Pancreas (tissue), 10 donors: ENCODE results near the gene AGPAT2. TPM values are rescaled to one million over a fixed set of nuclear protein-coding genes. Genes with fewer than 3 reads are reported as not detected.

Experiments used
- ATAC-seq, 4 donors: fragments of 200-7000 bp; cut with Tn5 transposase; one replicate each; pipeline versions ENCODE4 v1.8.0 to v1.9.1; 2020; ENCODE audit warnings: mild to moderate bottlenecking in 4 of 4, moderate library complexity in 4 of 4
- DNase-seq, 6 donors: peaks; one replicate each; pipeline ENCODE4 v3.0.0-alpha.2; 2020
- FAIRE-seq: peaks from 2 replicates; lab custom pipeline; 2012; peaks lifted over from hg19 to GRCh38; lab: Jason Lieb, UNC
- H3K27ac ChIP-seq, 4 donors: fragments of 200-600 bp; sonication (generic); 1 replicate in 3 of 4; 2 replicates in 1 of 4; pipeline versions ENCODE4 v1.5.0 to v1.8.0; 2020
- H3K27me3 ChIP-seq, 4 donors: fragments of 200-600 bp; one replicate each; pipeline ENCODE4 v1.8.0; 2021
- H3K36me3 ChIP-seq, 3 donors: fragments of 200-600 bp; sonication (generic) in 1 of 3; one replicate each; pipeline versions ENCODE4 v1.5.0 to v1.8.0; 2020 to 2021
- H3K4me1 ChIP-seq, 3 donors: fragments of 200-600 bp; one replicate each; pipeline ENCODE4 v1.8.0; 2021
- H3K4me3 ChIP-seq, 4 donors: fragments of 200-600 bp; sonication (generic) in 2 of 4; one replicate each; pipeline versions ENCODE4 v1.5.0 to v1.8.0; 2020 to 2021
- H3K9me3 ChIP-seq, 4 donors: fragments of 200-600 bp; one replicate each; pipeline ENCODE4 v1.8.0; 2021
- WGBS, 2 donors: extraction: QIAGEN DNeasy Blood & Tissue Kit; methylation state at CpG; one replicate each; pipeline ENCODE4 v1.1.7; 2013; 5-methylcytosine and 5-hydroxymethylcytosine counted together
- intact Hi-C, 3 donors: fragments of 100-400 bp; cut with DNase I; formaldehyde crosslinking; loops; one replicate each; pipeline versions ENCODE4 v1.11.1 to v1.14.2; 2022
- polyA plus RNA-seq, 2 donors: library from polyadenylated mRNA; stranded (reverse); fragments of 200-250 nt; gene quantifications; one replicate each; pipeline ENCODE4 v1.2.3, GENCODE V29; 2013
- total RNA-seq, 6 donors: library from RNA; stranded (reverse); fragmentation: NEBNext Ultra II Directional in 4 of 6; extraction: Animal tissue kit (Norgen Biotek cat#: 25700) in 4 of 6; gene quantifications; one replicate each; pipeline versions ENCODE4 v1.2.1 to v1.2.4, GENCODE V29; 2021 to 2023
- TF ChIP-seq, protein P1 (sequence below), 4 donors: fragments of 200-600 bp; sonication (generic) in 3 of 4; IDR thresholded peaks; one replicate each; pipeline versions ENCODE4 v1.5.0 to v1.8.0; 2021; ENCODE audit warnings: antibody characterized with exemption in 4 of 4
- donor health status: healthy with polysubstance abuse.
- donor health status: DM: no; HTN: no; CAD: no; lungs with moderate emphysema.
- donor health status: DM: no; HTN: no; CAD: no.
- donor health status: control.
- donor health status: control.
- donor health status: Bipolar disorder and iron deficiency.
- donor health status: DM: yes; HTN: yes; CAD: no.
- donor health status: DM: no; HTN: no; CAD: no.
- donor health status: DM: no; HTN: no; CAD: no.
- donor health status: DM: yes; HTN: yes; CAD: no.

Gene AGPAT2
- total and polyA plus RNA-seq, 8 donors: 57.0 to 158 (median 82.7) TPM

DNA sequence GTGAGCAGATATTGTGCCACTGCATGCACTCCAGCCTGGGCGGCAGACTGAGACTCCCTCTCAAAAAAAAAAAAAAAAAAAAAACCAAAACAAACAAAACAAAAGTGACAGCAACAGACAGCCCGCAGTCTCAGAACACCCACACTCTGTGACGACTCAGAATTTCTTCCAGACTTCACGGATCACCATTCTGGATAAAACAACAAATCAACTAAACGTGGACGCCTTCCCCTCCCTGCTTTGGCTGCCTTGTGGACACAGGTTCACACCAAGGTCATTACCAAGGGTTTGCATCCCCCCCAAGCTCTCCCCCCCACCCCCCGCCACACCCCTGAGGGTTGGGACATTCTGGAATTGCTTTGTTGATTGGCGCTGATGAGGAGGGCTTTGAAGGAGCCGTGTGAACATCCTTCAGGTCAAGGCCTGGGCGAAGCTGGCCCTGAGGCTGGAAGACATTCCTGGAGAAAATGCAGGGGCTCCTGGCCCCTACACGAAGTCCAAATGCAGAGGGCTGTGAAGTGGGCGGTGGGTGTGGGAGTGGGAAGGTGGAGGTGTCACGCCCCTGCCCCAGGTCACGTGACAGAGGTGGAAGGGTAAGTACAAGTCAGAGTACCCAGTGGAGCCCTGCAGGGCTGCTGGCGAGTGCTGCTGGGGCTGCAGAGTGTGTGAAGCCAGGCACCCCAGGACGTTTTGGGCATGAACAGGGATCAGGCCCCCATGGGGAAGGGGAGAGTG is 45.4 kb upstream of the AGPAT2 start:
- no peak for FAIRE-seq

DNA sequence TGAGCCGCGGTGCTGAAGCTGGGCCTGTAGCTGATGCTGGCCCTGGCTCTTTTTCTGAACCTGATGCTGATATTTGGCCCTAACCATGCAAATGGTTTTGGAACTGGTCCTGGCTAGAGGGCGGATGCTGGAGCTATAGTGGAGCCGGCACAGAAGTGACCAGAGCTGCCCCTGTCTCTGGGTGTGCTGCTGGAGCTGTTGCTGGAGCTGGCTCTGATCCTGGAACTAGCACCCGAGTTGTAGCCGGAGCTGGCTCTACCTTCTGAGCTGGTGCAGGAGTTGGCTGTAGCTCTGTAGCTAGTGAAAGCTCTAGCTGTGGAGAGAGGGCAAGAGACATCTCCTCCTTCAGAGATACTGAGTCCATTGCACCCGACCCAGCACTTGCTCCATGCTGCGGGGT is 42.7 kb upstream of the AGPAT2 start:
- Histone ChIP-seq H3K36me3 (peaks cover 0 to 12% (median 5%) of the 10 kb centered on the region in 3 donors), H3K9me3 (no peaks in the 10 kb centered on the region), H3K27me3 (no peaks in the 10 kb centered on the region), H3K4me3 (no peak overlapping the region), H3K4me1 (peaks cover 7 to 19% (median 10%) of the 10 kb centered on the region in 3 donors), H3K27ac (no peak overlapping the region)
- WGBS, 2 donors: 97 to 98% methylated on average over 8 of the region's 8 CpGs
- intact Hi-C loops: no loop called here
- no peak for ATAC-seq
- no peak for FAIRE-seq
- DNase-seq: peak in 1 of 6 donors; percentile 43
- TF ChIP-seq, protein P1, sequence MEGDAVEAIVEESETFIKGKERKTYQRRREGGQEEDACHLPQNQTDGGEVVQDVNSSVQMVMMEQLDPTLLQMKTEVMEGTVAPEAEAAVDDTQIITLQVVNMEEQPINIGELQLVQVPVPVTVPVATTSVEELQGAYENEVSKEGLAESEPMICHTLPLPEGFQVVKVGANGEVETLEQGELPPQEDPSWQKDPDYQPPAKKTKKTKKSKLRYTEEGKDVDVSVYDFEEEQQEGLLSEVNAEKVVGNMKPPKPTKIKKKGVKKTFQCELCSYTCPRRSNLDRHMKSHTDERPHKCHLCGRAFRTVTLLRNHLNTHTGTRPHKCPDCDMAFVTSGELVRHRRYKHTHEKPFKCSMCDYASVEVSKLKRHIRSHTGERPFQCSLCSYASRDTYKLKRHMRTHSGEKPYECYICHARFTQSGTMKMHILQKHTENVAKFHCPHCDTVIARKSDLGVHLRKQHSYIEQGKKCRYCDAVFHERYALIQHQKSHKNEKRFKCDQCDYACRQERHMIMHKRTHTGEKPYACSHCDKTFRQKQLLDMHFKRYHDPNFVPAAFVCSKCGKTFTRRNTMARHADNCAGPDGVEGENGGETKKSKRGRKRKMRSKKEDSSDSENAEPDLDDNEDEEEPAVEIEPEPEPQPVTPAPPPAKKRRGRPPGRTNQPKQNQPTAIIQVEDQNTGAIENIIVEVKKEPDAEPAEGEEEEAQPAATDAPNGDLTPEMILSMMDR (IDR thresholded peaks at IDR 0.05): no peak

More for the DNA sequence above, 45.4 kb upstream of the AGPAT2 start:
- intact Hi-C loops: no loop called here
- Histone ChIP-seq H3K27ac (no peak overlapping the region), H3K27me3 (no peaks in the 10 kb centered on the region), H3K36me3 (no peaks in the 10 kb centered on the region), H3K9me3 (no peaks in the 10 kb centered on the region), H3K4me3 (no peak overlapping the region), H3K4me1 (no peaks in the 10 kb centered on the region)
- 74 to 81% methylated on average over 16 of the region's 16 CpGs for WGBS, 2 donors
- DNase-seq: peak in 1 of 6 donors; percentile 58
- TF ChIP-seq, protein P1 (IDR thresholded peaks at IDR 0.05): no peak
- ATAC-seq: no peak

DNA sequence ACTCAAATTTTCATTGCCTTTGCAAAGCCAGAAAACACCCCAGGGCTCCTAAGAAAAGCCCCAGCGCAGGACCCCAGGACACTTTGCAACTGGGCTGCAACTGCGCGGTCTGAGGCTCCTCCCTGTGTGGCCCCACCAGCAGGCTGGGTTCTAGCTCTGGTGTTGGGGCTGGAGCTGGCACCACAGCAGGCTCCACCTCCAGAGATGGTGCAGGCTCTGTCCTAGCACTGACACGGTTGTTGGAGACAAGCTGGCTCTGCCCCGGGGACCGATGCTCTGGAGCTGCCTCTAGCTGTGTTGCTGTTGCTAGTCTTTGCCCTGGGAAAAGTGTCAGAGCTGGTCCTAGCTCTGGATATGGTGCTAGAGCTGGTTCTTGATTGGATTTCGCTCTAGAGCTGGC is 41.9 kb upstream of the AGPAT2 start:
- H3K9me3 ChIP-seq: no peaks in the 10 kb centered on the region
- H3K27ac ChIP-seq: no peak overlapping the region
- WGBS, 2 donors: 86 to 96% methylated on average over 7 of the region's 7 CpGs
- H3K4me1 ChIP-seq: peaks cover 7 to 23% (median 10%) of the 10 kb centered on the region in 3 donors
- H3K4me3 ChIP-seq: peak overlapping the region in 1 of 4 donors; percentile 75
- peak in 2 of 6 donors; percentile 40 to 72 for DNase-seq
- FAIRE-seq: no peak
- peaks cover 5 to 20% (median 12%) of the 10 kb centered on the region in 3 donors for H3K36me3 ChIP-seq
- no peaks in the 10 kb centered on the region for H3K27me3 ChIP-seq
- intact Hi-C loops: no loop called here
- no peak for ATAC-seq
- TF ChIP-seq, protein P1 (IDR thresholded peaks at IDR 0.05): no peak

GRCh38 chr9:136728548-136729123 is 41.4 kb upstream of the AGPAT2 start:
- peaks cover 7 to 23% (median 10%) of the 10 kb centered on the region in 3 donors for H3K4me1 ChIP-seq
- peak in 3 of 6 donors; percentile 58 to 85 (median 79) for DNase-seq
- H3K9me3 ChIP-seq: no peaks in the 10 kb centered on the region
- peak overlapping the region; percentile 75 to 98 (median 78) for H3K4me3 ChIP-seq
- no peaks in the 10 kb centered on the region for H3K27me3 ChIP-seq
- FAIRE-seq: no peak
- intact Hi-C loops: no loop called here
- peaks cover 5 to 25% (median 17%) of the 10 kb centered on the region in 3 donors for H3K36me3 ChIP-seq
- peak; percentile 42 to 58 (median 50) for ATAC-seq
- no peak overlapping the region for H3K27ac ChIP-seq
- 6 to 8% methylated on average over 43 to 53 of the region's 53 CpGs for WGBS, 2 donors
- TF ChIP-seq, protein P1 (IDR thresholded peaks at IDR 0.05): no peak
